ENCODE results near the gene SMKR1.
A peak's percentile ranks its signal among the peaks of the same experiment; 100 is the strongest.
"Not testable (repeated sequence)": the region's sequence is repeated elsewhere in the genome, so short reads cannot be mapped to it uniquely, and the experiment has no call there.

The SMKR1 gene

GRCh38 chr7:129530795-129531391 lies 28.6 kb downstream of the SMKR1 start:
- DNase-seq: no peak

- no peak for DNase-seq
Observed at GRCh38 chr7:129531721-129532120, 29.4 kb downstream of the SMKR1 start.

GRCh38 chr7:129532375-129532774 lies 30.0 kb downstream of the SMKR1 start:
- no peak for DNase-seq

- DNase-seq: not testable (repeated sequence)
Observed at GRCh38 chr7:129534558-129535274, 32.4 kb downstream of the SMKR1 start.

GRCh38 chr7:129535896-129536295 lies 33.6 kb downstream of the SMKR1 start:
- DNase-seq: no peak

- no peak for DNase-seq
Observed at GRCh38 chr7:129536323-129536722, 34.0 kb downstream of the SMKR1 start.

GRCh38 chr7:129538790-129539189 lies 36.5 kb downstream of the SMKR1 start:
- DNase-seq: no peak

- DNase-seq: no peak
Observed at GRCh38 chr7:129540340-129540739, 38.0 kb downstream of the SMKR1 start.

- no peak for DNase-seq
Observed at GRCh38 chr7:129544700-129545099, 42.4 kb downstream of the SMKR1 start.

- DNase-seq: no peak
Observed at GRCh38 chr7:129550693-129551360, 48.5 kb downstream of the SMKR1 start.

GRCh38 chr7:129553899-129554461 lies 51.6 kb downstream of the SMKR1 start:
- peak; percentile 20 for DNase-seq

GRCh38 chr7:129556607-129557133 lies 54.3 kb downstream of the SMKR1 start:
- DNase-seq: no peak

- no peak for DNase-seq
Observed at GRCh38 chr7:129557686-129558481, 55.6 kb downstream of the SMKR1 start.

- no peak for DNase-seq
Observed at GRCh38 chr7:129559564-129559963, 57.2 kb downstream of the SMKR1 start.

GRCh38 chr7:129560831-129561230 lies 58.5 kb downstream of the SMKR1 start:
- DNase-seq: no peak

GRCh38 chr7:129561677-129562359 lies 59.5 kb downstream of the SMKR1 start:
- no peak for DNase-seq

Data from NCI-H1092 treated with DMSO at 0.1 percent for 48 hours (cell line).